B cell (primary cell): Measurements from ENCODE around the gene ZNHIT1. TPM values are rescaled to one million over a fixed set of nuclear protein-coding genes. Genes with fewer than 3 reads are reported as not detected.
A peak's percentile ranks its signal among the peaks of the same experiment; 100 is the strongest.

Experiments used
- ATAC-seq: fragments of 200-7000 bp; cut with Tn5 transposase; one replicate; pipeline ENCODE4 v1.10.0; 2021; ENCODE audit warnings: low read depth, mild to moderate bottlenecking, moderate number of reproducible peaks, moderate library complexity
- CTCF ChIA-PET: fragments of 350-600 bp; sonication (Branson Sonifier 250); formaldehyde crosslinking; loops from one replicate; lab custom pipeline; 2021; ENCODE audit warnings: antibody characterized with exemption, inconsistent platforms; lab: Charles Lee
- POLR2A ChIA-PET: fragments of 350-600 bp; sonication (Branson Sonifier 250); formaldehyde crosslinking; loops from one replicate; lab custom pipeline; 2021; ENCODE audit warnings: antibody characterized with exemption; lab: Charles Lee
- DNase-seq: peaks from one replicate; pipeline ENCODE4 v3.0.0; 2013
- H2AFZ ChIP-seq: 2 replicates; pipeline ENCODE4 v1.6.1; 2012; ENCODE audit warnings: mild to moderate bottlenecking, low read depth, low read length; ENCODE audit not compliant: insufficient read depth, poor library complexity, severe bottlenecking
- H3K27ac ChIP-seq, 2 donors: 1 replicate in 1 of 2; 2 replicates in 1 of 2; pipeline ENCODE4 v1.5.1; 2012 to 2013; ENCODE audit warnings: low read length in 2 of 2, mild to moderate bottlenecking in 2 of 2, moderate library complexity in 1 of 2
- H3K27me3 ChIP-seq, 4 experiments: fragments of 200-600 bp in 1 of 4; sonication (generic) in 1 of 4; replicated peaks in 1 of 4; 1 replicate in 2 of 4; 2 replicates in 2 of 4; pipeline versions ENCODE4 v1.6.1 to v1.7.0; 2013 to 2016; ENCODE audit warnings: low read length in 3 of 4, mild to moderate bottlenecking in 2 of 4, mixed read lengths in 1 of 4, moderate library complexity in 1 of 4; ENCODE audit not compliant: insufficient read depth in 4 of 4, control insufficient read depth in 3 of 4; ENCODE audit errors: control extremely low read depth in 1 of 4
- H3K36me3 ChIP-seq, 2 experiments: replicated peaks in 1 of 2; 1 replicate in 1 of 2; 2 replicates in 1 of 2; pipeline versions ENCODE4 v1.6.1 to v1.7.1; 2013; ENCODE audit warnings: low read length in 1 of 2; ENCODE audit not compliant: insufficient read depth in 2 of 2, control insufficient read depth in 1 of 2; ENCODE audit errors: control extremely low read depth in 1 of 2, extremely low read depth in 1 of 2
- H3K4me1 ChIP-seq, 2 donors: fragments of 200-600 bp in 1 of 2; sonication (generic) in 1 of 2; 1 replicate in 1 of 2; 2 replicates in 1 of 2; pipeline versions ENCODE4 v1.5.1 to v1.6.1; 2013 to 2017; ENCODE audit warnings: low read length in 2 of 2; ENCODE audit not compliant: control insufficient read depth in 2 of 2, insufficient read depth in 2 of 2
- H3K4me2 ChIP-seq: replicated peaks from 2 replicates; pipeline ENCODE3; 2012; ENCODE audit warnings: mild to moderate bottlenecking, low read depth, low read length; ENCODE audit not compliant: poor library complexity, severe bottlenecking
- H3K4me3 ChIP-seq, 5 experiments: fragments of 200-600 bp in 1 of 5; sonication (generic) in 1 of 5; 1 replicate in 3 of 5; 2 replicates in 2 of 5; pipeline versions ENCODE4 v1.5.1 to v1.7.0; 2011 to 2016; ENCODE audit warnings: low read length in 4 of 5, mild to moderate bottlenecking in 4 of 5, low read depth in 2 of 5, control low read depth in 1 of 5, moderate library complexity in 1 of 5; ENCODE audit not compliant: insufficient read depth in 1 of 5; ENCODE audit errors: control extremely low read depth in 1 of 5, extremely low read depth in 1 of 5
- H3K79me2 ChIP-seq: fragments of 200-600 bp; sonication (generic); one replicate; pipeline ENCODE4 v1.6.0; 2016; ENCODE audit warnings: low read length; ENCODE audit not compliant: control insufficient read depth, insufficient read depth
- H3K9ac ChIP-seq: fragments of 200-600 bp; sonication (generic); 2 replicates; pipeline ENCODE4 v1.6.1; 2017; ENCODE audit warnings: mild to moderate bottlenecking, low read length, moderate library complexity
- H3K9me3 ChIP-seq, 3 donors: one replicate each; pipeline versions ENCODE4 v1.6.1 to v1.7.1; 2013; ENCODE audit warnings: low read length in 2 of 3; ENCODE audit not compliant: control insufficient read depth in 2 of 3, insufficient read depth in 1 of 3; ENCODE audit errors: control extremely low read depth in 1 of 3
- H4K20me1 ChIP-seq: 2 replicates; pipeline ENCODE4 v1.6.0; 2012; ENCODE audit warnings: mild to moderate bottlenecking, low read length; ENCODE audit not compliant: insufficient read depth, control insufficient read depth, poor library complexity, severe bottlenecking
- H3K27ac Mint-ChIP-seq: one replicate; pipeline ENCODE4 v1.8.0; 2021; ENCODE audit warnings: mixed read lengths
- H3K27me3 Mint-ChIP-seq: one replicate; pipeline ENCODE4 v1.8.0; 2021; ENCODE audit warnings: mixed read lengths
- H3K4me1 Mint-ChIP-seq: one replicate; pipeline ENCODE4 v1.8.0; 2021; ENCODE audit warnings: mixed read lengths
- H3K4me3 Mint-ChIP-seq: one replicate; pipeline ENCODE4 v1.8.0; 2021; ENCODE audit warnings: mixed read lengths
- H3K9me3 Mint-ChIP-seq: one replicate; pipeline ENCODE4 v1.8.0; 2022; ENCODE audit warnings: mixed read lengths; ENCODE audit not compliant: insufficient read depth
- EZH2 ChIP-seq: IDR thresholded peaks from 2 replicates; pipeline ENCODE4 v1.6.1; 2012; ENCODE audit warnings: borderline replicate concordance, low read depth, mild to moderate bottlenecking, moderate library complexity, low read length; ENCODE audit not compliant: insufficient read depth, poor library complexity, severe bottlenecking
- WGBS: methylation state at CpG from one replicate; pipeline ENCODE4 v1.1.5; 2013; ENCODE audit warnings: missing lambda C conversion rate; ENCODE audit not compliant: insufficient coverage; 5-methylcytosine and 5-hydroxymethylcytosine counted together
- intact Hi-C: fragments of 100-400 bp; cut with micrococcal nuclease; formaldehyde crosslinking; loops from one replicate; pipeline ENCODE4 v1.10.0; 2022
- polyA plus RNA-seq: library from polyadenylated mRNA; depleted of rRNA; stranded (reverse); fragments of >200 nt; gene quantifications from 2 replicates; pipeline ENCODE4 v1.2.3, GENCODE V29; 2012
- total RNA-seq, 2 donors: library from RNA; stranded (reverse); fragments of 120-200 nt in 1 of 2; gene quantifications; 1 replicate in 1 of 2; 2 replicates in 1 of 2; pipeline versions ENCODE4 v1.2.3 to v1.2.4, GENCODE V29; 2013 to 2022
- TF ChIP-seq, protein P1 (sequence below): fragments of 200-600 bp; IDR thresholded peaks from one replicate; pipeline ENCODE4 v1.8.0; 2022; ENCODE audit warnings: antibody characterized with exemption, mild to moderate bottlenecking

ZNHIT1 gene
- total and polyA plus RNA-seq, 2 donors (not counting 1 experiment from before 2014, with no cell fraction given), result 28.5 to 37.3 TPM

DNA sequence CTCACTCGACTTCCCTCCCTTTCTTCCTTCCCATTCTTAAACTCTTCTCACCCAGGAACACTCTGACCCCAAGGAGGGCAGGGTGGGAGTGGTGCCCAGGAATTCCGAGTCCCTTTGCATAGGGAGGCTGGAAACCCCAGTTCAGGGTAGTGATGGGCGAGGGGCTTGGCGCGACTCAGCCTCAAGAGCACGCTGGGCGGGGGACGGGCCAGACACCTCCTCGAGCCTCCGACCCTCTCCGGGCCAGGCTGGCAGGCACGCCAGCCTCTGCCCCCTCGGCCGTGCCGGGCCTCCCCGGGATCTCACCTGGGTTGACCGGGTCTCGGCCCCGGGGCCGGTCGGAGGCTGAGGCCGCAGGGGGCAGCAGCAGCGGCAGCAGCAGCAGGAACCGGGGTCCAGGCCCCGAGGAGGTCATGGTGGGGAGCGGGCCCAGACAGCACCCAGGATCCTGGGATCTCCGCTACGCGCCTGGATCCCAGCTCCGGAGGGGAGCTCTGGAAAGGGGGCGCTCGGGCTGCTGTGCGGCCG lies 1.0 kb upstream of the ZNHIT1 start:
- Mint-ChIP-seq H3K4me3 (peak overlapping the region; percentile 97), H3K9me3 (no peaks in the 10 kb centered on the region), H3K27ac (peak overlapping the region; percentile 95), H3K27me3 (no peaks in the 10 kb centered on the region), H3K4me1 (peaks cover 25% of the 10 kb centered on the region)
- POLR2A ChIA-PET, result interaction anchor here (0.7 to 2.0 kb wide), 3 partner anchors 27 to 936 kb away, joined by 3 to 15 read pairs (median 4); partner anchors contain the start of gene FIS1
- TF ChIP-seq, protein P1, sequence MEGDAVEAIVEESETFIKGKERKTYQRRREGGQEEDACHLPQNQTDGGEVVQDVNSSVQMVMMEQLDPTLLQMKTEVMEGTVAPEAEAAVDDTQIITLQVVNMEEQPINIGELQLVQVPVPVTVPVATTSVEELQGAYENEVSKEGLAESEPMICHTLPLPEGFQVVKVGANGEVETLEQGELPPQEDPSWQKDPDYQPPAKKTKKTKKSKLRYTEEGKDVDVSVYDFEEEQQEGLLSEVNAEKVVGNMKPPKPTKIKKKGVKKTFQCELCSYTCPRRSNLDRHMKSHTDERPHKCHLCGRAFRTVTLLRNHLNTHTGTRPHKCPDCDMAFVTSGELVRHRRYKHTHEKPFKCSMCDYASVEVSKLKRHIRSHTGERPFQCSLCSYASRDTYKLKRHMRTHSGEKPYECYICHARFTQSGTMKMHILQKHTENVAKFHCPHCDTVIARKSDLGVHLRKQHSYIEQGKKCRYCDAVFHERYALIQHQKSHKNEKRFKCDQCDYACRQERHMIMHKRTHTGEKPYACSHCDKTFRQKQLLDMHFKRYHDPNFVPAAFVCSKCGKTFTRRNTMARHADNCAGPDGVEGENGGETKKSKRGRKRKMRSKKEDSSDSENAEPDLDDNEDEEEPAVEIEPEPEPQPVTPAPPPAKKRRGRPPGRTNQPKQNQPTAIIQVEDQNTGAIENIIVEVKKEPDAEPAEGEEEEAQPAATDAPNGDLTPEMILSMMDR, result peak; percentile 16
- no peak for TF ChIP-seq EZH2
- peak; percentile 9 for ATAC-seq
- 1% methylated on average over 34 of the region's 34 CpGs for WGBS
- Histone ChIP-seq H3K9ac (peak overlapping the region; percentile 91), H3K36me3 (peaks cover 0 to 7% of the 10 kb centered on the region in 2 experiments), H3K27me3 (no peaks in the 10 kb centered on the region), H3K9me3 (no peaks in the 10 kb centered on the region), H3K4me2 (peak overlapping the region; percentile 97), H3K79me2 (peaks cover 43% of the 10 kb centered on the region), H3K4me3 (peak overlapping the region; percentile 18 to 99 (median 90)), H2AFZ (peak overlapping the region; percentile 95), H3K4me1 (peaks cover 18 to 21% of the 10 kb centered on the region in 2 donors), H3K27ac (peak overlapping the region in 1 of 2 donors; percentile 75), H4K20me1 (peaks cover 19% of the 10 kb centered on the region)
- DNase-seq, result no peak
- CTCF ChIA-PET, result interaction anchor here (1.0 to 4.2 kb wide), 9 partner anchors 17 to 76 kb away, joined by 3 to 38 read pairs (median 4); partner anchors contain the start of genes FIS1 and MOGAT3
- intact Hi-C loops, result no loop called here
